Liver (tissue), 9 donors: Measurements from ENCODE around the gene ART5. TPM values are rescaled to one million over a fixed set of nuclear protein-coding genes. Genes with fewer than 3 reads are reported as not detected.

Source experiments
- DNase-seq: peaks from one replicate; pipeline ENCODE4 v3.0.0-alpha.2; 2017; ENCODE audit warnings: low spot score
- H3K27ac ChIP-seq, 2 donors: one replicate each; pipeline ENCODE4 v1.7.0; 2013; ENCODE audit warnings: inconsistent platforms in 2 of 2, low read length in 2 of 2, control low read depth in 1 of 2, low read depth in 1 of 2, mild to moderate bottlenecking in 1 of 2
- H3K27me3 ChIP-seq, 4 donors: one replicate each; pipeline versions ENCODE4 v1.6.1 to v1.7.0; 2013; ENCODE audit warnings: low read length in 3 of 4, inconsistent platforms in 1 of 4, mild to moderate bottlenecking in 1 of 4, moderate library complexity in 1 of 4; ENCODE audit not compliant: control insufficient read depth in 4 of 4, insufficient read depth in 4 of 4
- H3K36me3 ChIP-seq, 4 donors: one replicate each; pipeline versions ENCODE4 v1.6.1 to v1.7.0; 2013; ENCODE audit warnings: low read length in 3 of 4, mild to moderate bottlenecking in 3 of 4, low read depth in 1 of 4, moderate library complexity in 1 of 4; ENCODE audit not compliant: control insufficient read depth in 4 of 4, insufficient read depth in 3 of 4
- H3K4me1 ChIP-seq, 4 donors: one replicate each; pipeline versions ENCODE4 v1.6.1 to v1.7.0; 2013; ENCODE audit warnings: low read length in 3 of 4, mild to moderate bottlenecking in 3 of 4, moderate library complexity in 1 of 4; ENCODE audit not compliant: control insufficient read depth in 4 of 4, insufficient read depth in 4 of 4
- H3K4me3 ChIP-seq, 3 donors: one replicate each; pipeline versions ENCODE4 v1.6.1 to v1.7.0; 2013; ENCODE audit warnings: low read length in 3 of 3, control low read depth in 1 of 3, low read depth in 1 of 3, mild to moderate bottlenecking in 1 of 3
- H3K9ac ChIP-seq, 2 donors: one replicate each; pipeline ENCODE4 v1.7.0; 2013; ENCODE audit warnings: low read length in 2 of 2, mild to moderate bottlenecking in 2 of 2, moderate library complexity in 2 of 2, control low read depth in 1 of 2, low read depth in 1 of 2
- H3K9me3 ChIP-seq, 4 donors: one replicate each; pipeline versions ENCODE4 v1.6.1 to v1.7.0; 2013; ENCODE audit warnings: low read length in 3 of 4; ENCODE audit not compliant: control insufficient read depth in 4 of 4
- EGR1 ChIP-seq, 2 donors: IDR thresholded peaks; 2 replicates each; pipeline ENCODE4 v1.6.1; 2016 to 2018; ENCODE audit warnings: antibody characterized with exemption in 2 of 2, low read depth in 2 of 2
- FOXA1 ChIP-seq: IDR thresholded peaks from 2 replicates; pipeline ENCODE4 v1.6.1; 2016; ENCODE audit warnings: antibody characterized with exemption
- FOXA2 ChIP-seq: IDR thresholded peaks from 2 replicates; pipeline ENCODE4 v1.6.1; 2016; ENCODE audit warnings: antibody characterized with exemption
- GABPA ChIP-seq, 2 donors: IDR thresholded peaks in 1 of 2; conservative IDR thresholded peaks in 1 of 2; 2 replicates each; pipeline ENCODE4 v1.6.1; 2016; ENCODE audit warnings: antibody characterized with exemption in 2 of 2, mild to moderate bottlenecking in 1 of 2, moderate library complexity in 1 of 2
- HNF4A ChIP-seq, 2 donors: conservative IDR thresholded peaks; 2 replicates each; pipeline ENCODE4 v1.6.1; 2016; ENCODE audit warnings: antibody characterized with exemption in 2 of 2, mild to moderate bottlenecking in 2 of 2
- HNF4G ChIP-seq: IDR thresholded peaks from 2 replicates; pipeline ENCODE4 v1.6.1; 2016; ENCODE audit warnings: antibody characterized with exemption
- JUND ChIP-seq, 2 donors: IDR thresholded peaks; 2 replicates each; pipeline ENCODE4 v1.6.1; 2016; ENCODE audit warnings: antibody characterized with exemption in 2 of 2
- NR2F2 ChIP-seq: IDR thresholded peaks from 2 replicates; pipeline ENCODE4 v1.6.1; 2016; ENCODE audit warnings: antibody characterized with exemption
- RAD21 ChIP-seq, 2 donors: IDR thresholded peaks; 2 replicates each; pipeline ENCODE4 v1.6.1; 2016; ENCODE audit warnings: antibody characterized with exemption in 2 of 2, mild to moderate bottlenecking in 2 of 2
- RXRA ChIP-seq, 2 donors: IDR thresholded peaks; 2 replicates each; pipeline ENCODE4 v1.6.1; 2017 to 2018; ENCODE audit warnings: antibody characterized with exemption in 2 of 2, mild to moderate bottlenecking in 1 of 2
- SP1 ChIP-seq: IDR thresholded peaks from 2 replicates; pipeline ENCODE4 v1.6.1; 2018; ENCODE audit warnings: antibody characterized with exemption, mild to moderate bottlenecking
- TAF1 ChIP-seq: conservative IDR thresholded peaks from 2 replicates; pipeline ENCODE4 v1.6.1; 2016; ENCODE audit warnings: antibody characterized with exemption, mild to moderate bottlenecking
- YY1 ChIP-seq: IDR thresholded peaks from 2 replicates; pipeline ENCODE4 v1.6.1; 2016; ENCODE audit warnings: antibody characterized with exemption, mild to moderate bottlenecking
- WGBS: extraction: QIAGEN DNeasy Blood & Tissue Kit; methylation state at CpG from one replicate; pipeline ENCODE4 v1.1.7; 2013; 5-methylcytosine and 5-hydroxymethylcytosine counted together
- polyA plus RNA-seq, 2 donors: library from polyadenylated mRNA; stranded (reverse) in 1 of 2; unstranded in 1 of 2; fragments of 200-250 nt in 1 of 2; fragments of >200 nt in 1 of 2; fragmentation: Nextera tagmentation in 1 of 2; extraction: Ambion mirVana in 1 of 2; gene quantifications; one replicate each; pipeline versions ENCODE4 v1.2.1 to v1.2.3, GENCODE V29; 2013 to 2015
- total RNA-seq, 2 donors: library from RNA; depleted of rRNA; stranded (reverse); fragments of >200 nt; gene quantifications; one replicate each; pipeline ENCODE4 v1.2.3, GENCODE V29; 2014
- TF ChIP-seq, protein P1 (sequence below): IDR thresholded peaks from 2 replicates; pipeline ENCODE4 v1.6.1; 2016; ENCODE audit warnings: antibody characterized with exemption
- TF ChIP-seq, protein P2 (sequence below): IDR thresholded peaks from 2 replicates; pipeline ENCODE4 v1.6.1; 2016; ENCODE audit warnings: antibody characterized with exemption
- TF ChIP-seq, protein P3 (sequence below): fragments of 150-350 bp; IDR thresholded peaks from 2 replicates; pipeline ENCODE4 v1.5.1; 2017; ENCODE audit warnings: improper control_type of control experiment, low read depth, low read length; ENCODE audit not compliant: missing input control
- TF ChIP-seq, protein P4 (sequence below): IDR thresholded peaks from 2 replicates; pipeline ENCODE4 v1.6.1; 2016; ENCODE audit warnings: antibody characterized with exemption, mild to moderate bottlenecking
- TF ChIP-seq, protein P5 (sequence below): IDR thresholded peaks from 2 replicates; pipeline ENCODE4 v1.6.1; 2016; ENCODE audit warnings: antibody characterized with exemption
- donor health status: healthy.
- donor health status: healthy.
- donor health status: healthy.
- donor health status: healthy.
- donor health status: healthy.

Gene ART5
- total and polyA plus RNA-seq, 4 donors = 0.17 to 0.93 TPM; not detected in 2

DNA sequence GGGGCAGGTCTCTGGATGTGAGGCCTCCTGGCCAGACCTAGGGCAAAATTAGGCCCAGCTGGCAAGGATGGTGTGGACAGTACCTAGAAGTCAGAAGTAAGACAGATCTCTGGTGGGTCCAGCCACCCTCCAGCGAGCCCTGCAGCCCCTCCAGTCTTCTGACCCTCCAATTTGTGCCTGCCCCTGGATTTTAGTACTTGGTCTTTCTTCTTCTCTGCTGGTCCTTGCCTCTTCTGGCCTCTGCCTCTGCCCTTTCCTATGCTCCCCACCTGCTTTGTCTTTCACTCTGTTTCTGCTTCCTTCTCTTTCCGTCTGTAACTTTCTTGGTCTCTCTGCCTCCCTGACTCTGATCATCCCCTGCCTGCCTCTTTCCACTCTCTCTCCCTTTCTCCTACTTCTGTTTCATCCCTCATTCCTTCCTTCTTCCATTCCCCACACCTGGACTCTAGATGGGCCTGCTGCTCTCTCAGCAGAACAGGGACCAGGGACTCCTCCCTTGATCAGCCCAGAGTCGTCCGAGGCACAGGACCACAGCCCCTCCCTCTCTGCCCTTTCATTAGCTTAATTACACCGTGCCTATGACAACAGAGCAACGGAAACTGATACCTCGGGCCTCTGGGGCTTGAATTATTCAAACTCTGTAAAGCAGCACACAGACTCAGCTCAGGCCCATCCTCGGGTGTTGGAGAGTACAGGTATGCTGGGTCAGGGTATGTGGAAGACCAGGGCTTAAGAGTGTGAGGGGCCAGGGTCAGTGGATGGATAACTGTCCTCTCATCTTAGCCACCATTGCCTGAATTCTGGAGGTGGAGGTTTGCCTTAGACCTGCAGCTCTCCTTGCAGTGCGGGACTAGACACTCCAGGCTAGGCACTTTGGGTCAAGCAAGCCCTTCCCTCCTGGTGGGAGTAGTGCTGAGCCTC, 29.8 kb upstream of the ART5 start, which contains the start of gene CHRNA10:
TSS of gene CHRNA10 (minus strand) at position 51 of the 921 bp plus-strand sequence. CDS start 72 bp downstream, outside the sequence.
- Histone ChIP-seq H3K9ac (no peak within 1 kb of the TSS), H3K4me3 (no peak within 1 kb of the TSS), H3K27me3 (no peaks in the 10 kb centered on the region), H3K27ac (no peak within 1 kb of the TSS), H3K9me3 (no peaks in the 10 kb centered on the region), H3K4me1 (no peaks in the 10 kb centered on the region), H3K36me3 (peaks cover 14 to 77% (median 45%) of the 10 kb centered on the region in 4 donors)
- 92% methylated on average over 9 of the region's 9 CpGs for WGBS
- DNase-seq = no peak
- no peak for TF ChIP-seq RAD21 (IDR thresholded peaks at IDR 0.05)
- TF ChIP-seq, protein P1, sequence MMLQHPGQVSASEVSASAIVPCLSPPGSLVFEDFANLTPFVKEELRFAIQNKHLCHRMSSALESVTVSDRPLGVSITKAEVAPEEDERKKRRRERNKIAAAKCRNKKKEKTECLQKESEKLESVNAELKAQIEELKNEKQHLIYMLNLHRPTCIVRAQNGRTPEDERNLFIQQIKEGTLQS = no peak

DNA sequence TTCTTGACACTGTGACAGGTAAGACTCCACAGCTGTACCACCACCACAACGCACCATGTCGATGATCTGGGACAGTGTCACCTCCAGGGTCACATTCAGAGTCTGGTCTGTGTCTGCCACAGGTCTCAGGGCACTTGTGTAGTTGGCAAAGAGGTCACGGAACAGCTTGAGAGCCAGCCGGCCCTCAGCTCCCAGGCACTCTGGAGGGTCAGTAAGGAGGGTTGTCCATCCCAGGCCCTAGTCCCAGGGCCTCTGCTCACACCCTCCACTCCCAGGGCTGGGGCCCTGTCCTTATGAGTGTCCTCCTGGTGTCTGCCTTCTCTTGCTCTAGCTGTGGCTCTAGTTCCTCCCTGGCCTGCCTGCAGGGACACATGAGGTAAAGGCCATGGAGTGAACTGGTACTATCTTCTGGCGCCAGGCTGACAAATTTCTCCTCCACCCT, 28.0 kb upstream of the ART5 start:
- Histone ChIP-seq H3K36me3 (peaks cover 12 to 75% (median 30%) of the 10 kb centered on the region in 4 donors), H3K27me3 (no peaks in the 10 kb centered on the region), H3K27ac (no peak overlapping the region), H3K4me1 (no peaks in the 10 kb centered on the region), H3K4me3 (no peak overlapping the region), H3K9ac (no peak overlapping the region), H3K9me3 (no peaks in the 10 kb centered on the region)
- TF ChIP-seq SP1 = no peak
- TF ChIP-seq RAD21 (IDR thresholded peaks at IDR 0.05) = no peak
- no peak for TF ChIP-seq TAF1
- TF ChIP-seq FOXA1 = no peak
- no peak for TF ChIP-seq EGR1 (IDR thresholded peaks at IDR 0.05; ENCODE audit: low read depth in 2 of 2)
- no peak for TF ChIP-seq FOXA2
- TF ChIP-seq HNF4A (conservative IDR thresholded peaks at IDR 0.05) = no peak
- no peak for TF ChIP-seq RXRA (IDR thresholded peaks at IDR 0.05)
- TF ChIP-seq YY1 = no peak
- TF ChIP-seq HNF4G = no peak
- no peak for TF ChIP-seq NR2F2
- no peak for TF ChIP-seq GABPA (IDR thresholded peaks at IDR 0.05 in 1 of 2, conservative IDR thresholded peaks at IDR 0.05 in 1 of 2)
- TF ChIP-seq, protein P1 = no peak
- no peak for TF ChIP-seq JUND (IDR thresholded peaks at IDR 0.05)
- TF ChIP-seq, protein P2, sequence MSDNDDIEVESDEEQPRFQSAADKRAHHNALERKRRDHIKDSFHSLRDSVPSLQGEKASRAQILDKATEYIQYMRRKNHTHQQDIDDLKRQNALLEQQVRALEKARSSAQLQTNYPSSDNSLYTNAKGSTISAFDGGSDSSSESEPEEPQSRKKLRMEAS = no peak
- TF ChIP-seq, protein P3, sequence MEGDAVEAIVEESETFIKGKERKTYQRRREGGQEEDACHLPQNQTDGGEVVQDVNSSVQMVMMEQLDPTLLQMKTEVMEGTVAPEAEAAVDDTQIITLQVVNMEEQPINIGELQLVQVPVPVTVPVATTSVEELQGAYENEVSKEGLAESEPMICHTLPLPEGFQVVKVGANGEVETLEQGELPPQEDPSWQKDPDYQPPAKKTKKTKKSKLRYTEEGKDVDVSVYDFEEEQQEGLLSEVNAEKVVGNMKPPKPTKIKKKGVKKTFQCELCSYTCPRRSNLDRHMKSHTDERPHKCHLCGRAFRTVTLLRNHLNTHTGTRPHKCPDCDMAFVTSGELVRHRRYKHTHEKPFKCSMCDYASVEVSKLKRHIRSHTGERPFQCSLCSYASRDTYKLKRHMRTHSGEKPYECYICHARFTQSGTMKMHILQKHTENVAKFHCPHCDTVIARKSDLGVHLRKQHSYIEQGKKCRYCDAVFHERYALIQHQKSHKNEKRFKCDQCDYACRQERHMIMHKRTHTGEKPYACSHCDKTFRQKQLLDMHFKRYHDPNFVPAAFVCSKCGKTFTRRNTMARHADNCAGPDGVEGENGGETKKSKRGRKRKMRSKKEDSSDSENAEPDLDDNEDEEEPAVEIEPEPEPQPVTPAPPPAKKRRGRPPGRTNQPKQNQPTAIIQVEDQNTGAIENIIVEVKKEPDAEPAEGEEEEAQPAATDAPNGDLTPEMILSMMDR = no peak
- TF ChIP-seq, protein P4, sequence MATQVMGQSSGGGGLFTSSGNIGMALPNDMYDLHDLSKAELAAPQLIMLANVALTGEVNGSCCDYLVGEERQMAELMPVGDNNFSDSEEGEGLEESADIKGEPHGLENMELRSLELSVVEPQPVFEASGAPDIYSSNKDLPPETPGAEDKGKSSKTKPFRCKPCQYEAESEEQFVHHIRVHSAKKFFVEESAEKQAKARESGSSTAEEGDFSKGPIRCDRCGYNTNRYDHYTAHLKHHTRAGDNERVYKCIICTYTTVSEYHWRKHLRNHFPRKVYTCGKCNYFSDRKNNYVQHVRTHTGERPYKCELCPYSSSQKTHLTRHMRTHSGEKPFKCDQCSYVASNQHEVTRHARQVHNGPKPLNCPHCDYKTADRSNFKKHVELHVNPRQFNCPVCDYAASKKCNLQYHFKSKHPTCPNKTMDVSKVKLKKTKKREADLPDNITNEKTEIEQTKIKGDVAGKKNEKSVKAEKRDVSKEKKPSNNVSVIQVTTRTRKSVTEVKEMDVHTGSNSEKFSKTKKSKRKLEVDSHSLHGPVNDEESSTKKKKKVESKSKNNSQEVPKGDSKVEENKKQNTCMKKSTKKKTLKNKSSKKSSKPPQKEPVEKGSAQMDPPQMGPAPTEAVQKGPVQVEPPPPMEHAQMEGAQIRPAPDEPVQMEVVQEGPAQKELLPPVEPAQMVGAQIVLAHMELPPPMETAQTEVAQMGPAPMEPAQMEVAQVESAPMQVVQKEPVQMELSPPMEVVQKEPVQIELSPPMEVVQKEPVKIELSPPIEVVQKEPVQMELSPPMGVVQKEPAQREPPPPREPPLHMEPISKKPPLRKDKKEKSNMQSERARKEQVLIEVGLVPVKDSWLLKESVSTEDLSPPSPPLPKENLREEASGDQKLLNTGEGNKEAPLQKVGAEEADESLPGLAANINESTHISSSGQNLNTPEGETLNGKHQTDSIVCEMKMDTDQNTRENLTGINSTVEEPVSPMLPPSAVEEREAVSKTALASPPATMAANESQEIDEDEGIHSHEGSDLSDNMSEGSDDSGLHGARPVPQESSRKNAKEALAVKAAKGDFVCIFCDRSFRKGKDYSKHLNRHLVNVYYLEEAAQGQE = no peak
- TF ChIP-seq, protein P5, sequence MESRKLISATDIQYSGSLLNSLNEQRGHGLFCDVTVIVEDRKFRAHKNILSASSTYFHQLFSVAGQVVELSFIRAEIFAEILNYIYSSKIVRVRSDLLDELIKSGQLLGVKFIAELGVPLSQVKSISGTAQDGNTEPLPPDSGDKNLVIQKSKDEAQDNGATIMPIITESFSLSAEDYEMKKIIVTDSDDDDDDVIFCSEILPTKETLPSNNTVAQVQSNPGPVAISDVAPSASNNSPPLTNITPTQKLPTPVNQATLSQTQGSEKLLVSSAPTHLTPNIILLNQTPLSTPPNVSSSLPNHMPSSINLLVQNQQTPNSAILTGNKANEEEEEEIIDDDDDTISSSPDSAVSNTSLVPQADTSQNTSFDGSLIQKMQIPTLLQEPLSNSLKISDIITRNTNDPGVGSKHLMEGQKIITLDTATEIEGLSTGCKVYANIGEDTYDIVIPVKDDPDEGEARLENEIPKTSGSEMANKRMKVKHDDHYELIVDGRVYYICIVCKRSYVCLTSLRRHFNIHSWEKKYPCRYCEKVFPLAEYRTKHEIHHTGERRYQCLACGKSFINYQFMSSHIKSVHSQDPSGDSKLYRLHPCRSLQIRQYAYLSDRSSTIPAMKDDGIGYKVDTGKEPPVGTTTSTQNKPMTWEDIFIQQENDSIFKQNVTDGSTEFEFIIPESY = no peak
- 97% methylated on average over 5 of the region's 5 CpGs for WGBS
- no peak for DNase-seq
